ENCODE results near the gene RAB26.

Gene RAB26

GRCh38 chr16:2142942-2143877 lies 5.2 kb upstream of the RAB26 start:
- no peak for DNase-seq (ENCODE audit: low spot score)

DNA sequence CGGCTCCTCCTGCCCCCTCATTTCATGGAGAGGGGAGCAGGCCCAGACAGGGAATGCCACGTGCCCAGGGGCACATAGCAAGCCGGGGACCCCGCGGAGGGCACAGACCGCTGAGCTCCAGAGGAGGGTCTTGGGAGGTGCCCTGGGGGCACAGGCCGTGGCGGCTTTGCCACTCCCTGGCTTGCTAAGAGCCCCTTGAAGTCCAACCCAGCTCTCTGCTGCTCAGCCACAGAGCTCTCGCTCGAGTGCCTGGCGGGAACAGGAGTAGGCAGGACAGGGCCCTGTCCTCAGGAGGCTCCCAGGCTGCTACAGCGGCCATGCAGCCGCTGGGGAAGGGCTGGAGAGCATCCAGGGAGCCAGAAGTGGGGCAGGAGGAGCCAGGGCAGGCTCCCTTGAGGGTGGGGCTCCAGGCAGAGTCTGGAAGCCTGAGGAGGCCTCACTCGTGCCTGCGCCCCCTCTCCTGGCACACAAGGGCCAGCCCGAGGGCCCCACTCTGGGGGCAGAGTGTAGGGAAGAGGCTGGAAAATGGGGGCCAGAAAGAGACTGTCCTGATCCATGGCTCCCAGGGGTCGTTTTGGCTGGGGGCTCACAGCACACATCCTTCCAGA lies 4.4 kb upstream of the RAB26 start:
- no peak for DNase-seq (ENCODE audit: low spot score)

DNA sequence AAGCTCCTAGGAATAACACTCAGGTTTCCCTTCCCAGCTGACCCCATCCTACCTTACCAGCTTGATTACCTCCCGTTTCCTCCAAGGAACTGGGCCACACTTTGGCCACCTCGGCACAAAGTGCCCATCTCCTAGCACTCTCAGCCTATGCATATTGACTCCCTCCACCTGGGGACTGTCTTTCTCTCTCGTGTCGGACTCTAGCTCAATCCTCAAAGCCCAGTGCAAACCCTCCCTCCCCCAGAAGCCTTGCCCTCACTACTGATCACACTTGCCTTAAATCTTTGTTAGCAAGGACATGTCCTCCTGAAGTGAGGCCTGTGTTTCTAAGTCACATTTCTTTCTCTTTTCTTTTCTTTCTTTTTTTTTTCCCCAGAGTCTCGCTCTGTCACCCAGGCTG lies 2.6 kb upstream of the RAB26 start:
- no peak for DNase-seq (ENCODE audit: low spot score)

GRCh38 chr16:2147378-2147777 lies 1.0 kb upstream of the RAB26 start:
- DNase-seq (ENCODE audit: low spot score): no peak

- DNase-seq (ENCODE audit: low spot score): no peak
These were observed 547 bp downstream of the RAB26 start for GRCh38 chr16:2148714-2149629.

GRCh38 chr16:2149630-2150417 lies 1.4 kb downstream of the RAB26 start:
- DNase-seq (ENCODE audit: low spot score): peak; percentile 46

DNA sequence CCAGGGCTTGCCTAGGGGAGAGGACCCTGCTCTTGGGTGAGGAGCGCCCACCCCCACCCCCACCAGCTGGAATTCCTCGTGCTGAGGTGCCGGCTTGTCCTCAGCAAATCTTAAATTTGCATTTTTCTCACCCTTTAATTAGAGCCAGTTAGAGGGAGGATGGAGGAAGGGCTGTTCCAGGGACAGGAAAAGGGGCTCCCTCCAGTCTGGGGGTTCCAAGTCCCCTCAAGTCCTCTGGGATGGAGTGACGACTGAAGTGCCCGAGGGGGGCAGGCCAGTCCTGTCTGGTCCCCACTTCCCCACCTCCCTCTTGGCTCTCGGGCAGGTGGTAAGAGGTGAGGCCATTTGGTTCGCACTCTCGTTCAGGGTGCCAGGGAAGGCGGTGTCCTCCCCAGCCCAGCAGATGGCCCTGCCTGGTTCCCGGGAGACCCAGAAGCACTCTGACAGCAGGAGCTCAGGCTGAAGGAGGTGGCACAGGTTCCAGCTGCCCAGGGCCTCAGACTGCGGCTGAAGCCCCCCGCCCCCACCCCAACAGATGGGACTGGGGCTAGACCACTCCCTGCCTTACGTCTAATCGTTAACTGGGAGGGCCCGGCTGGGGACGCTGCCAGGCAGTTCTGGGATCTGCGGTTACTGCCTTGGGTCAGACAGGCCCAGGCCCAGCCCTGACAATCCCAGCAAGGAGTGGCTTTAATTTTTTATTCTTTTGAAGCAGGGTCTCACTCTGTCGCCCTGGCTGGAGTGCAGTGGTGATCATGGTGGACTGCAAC lies 2.2 kb downstream of the RAB26 start:
- no peak for DNase-seq (ENCODE audit: low spot score)

DNA sequence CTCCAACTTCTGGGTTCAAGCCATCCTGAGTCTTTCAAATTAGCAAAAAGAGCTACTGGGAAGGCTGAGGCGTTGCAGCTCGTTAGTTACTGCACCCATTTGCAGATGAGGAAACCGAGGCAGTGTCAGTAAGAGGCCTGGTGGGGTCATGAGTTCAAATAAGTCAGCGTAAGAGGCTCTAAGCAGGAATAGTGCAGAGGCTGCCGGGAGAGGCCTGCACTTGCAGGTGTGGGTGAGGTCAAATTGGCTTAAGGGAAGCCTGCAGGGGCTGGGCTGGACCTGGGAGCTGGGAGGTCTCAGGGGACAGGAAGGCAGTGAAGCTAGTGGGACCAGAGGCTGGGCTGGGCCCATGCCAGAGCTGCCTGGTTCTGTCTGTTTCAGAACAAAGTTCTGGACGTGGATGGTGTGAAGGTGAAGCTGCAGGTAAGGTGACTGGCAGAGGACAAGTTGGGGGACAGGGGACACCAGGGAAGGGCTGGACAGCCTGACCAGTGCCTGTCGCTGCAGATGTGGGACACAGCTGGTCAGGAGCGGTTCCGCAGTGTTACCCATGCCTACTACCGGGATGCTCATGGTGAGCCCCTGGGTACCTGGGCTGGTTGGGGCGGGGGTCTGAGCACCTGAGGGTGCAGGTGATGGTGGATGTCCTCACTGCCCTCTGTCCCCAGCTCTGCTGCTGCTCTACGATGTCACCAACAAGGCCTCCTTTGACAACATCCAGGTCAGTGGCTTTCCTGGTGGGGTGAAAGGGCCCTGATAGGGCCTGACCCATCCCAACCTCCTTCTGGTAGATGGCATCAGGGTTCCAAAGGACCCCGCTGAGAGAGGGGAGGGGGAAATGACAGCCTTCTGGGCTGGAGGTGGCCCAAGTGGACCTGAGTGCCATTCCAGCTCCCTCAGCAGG lies 3.0 kb downstream of the RAB26 start:
- no peak for DNase-seq (ENCODE audit: low spot score)

DNA sequence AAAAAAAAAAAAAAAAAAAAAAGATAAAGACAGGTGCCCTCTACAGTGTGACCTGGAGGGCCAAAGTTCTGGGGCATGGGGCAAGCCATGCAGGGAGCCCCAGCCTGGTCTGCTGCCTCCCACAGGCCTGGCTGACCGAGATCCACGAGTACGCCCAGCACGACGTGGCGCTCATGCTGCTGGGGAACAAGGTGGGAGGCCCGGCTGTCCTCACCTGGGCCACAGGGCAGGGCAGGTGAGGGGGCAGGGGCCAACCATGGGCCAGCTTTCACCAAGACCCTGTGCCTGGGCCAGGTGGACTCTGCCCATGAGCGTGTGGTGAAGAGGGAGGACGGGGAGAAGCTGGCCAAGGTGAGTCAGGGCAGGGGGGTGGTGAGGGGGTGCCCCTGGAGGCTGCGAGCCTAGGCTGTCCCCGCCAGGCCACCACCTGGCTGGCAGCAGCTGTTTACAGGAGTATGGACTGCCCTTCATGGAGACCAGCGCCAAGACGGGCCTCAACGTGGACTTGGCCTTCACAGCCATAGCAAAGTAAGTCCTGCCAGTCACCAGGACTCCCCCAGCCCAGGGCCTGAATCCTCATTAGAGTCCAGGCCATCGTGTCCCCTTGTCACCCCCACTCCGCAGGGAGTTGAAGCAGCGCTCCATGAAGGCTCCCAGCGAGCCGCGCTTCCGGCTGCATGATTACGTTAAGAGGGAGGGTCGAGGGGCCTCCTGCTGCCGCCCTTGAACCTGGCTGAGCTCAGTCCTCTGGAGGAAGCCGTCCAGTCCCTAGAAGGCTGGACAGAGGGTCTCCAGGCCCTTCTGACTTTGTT lies 4.5 kb downstream of the RAB26 start:
- no peak for DNase-seq (ENCODE audit: low spot score)

DNA sequence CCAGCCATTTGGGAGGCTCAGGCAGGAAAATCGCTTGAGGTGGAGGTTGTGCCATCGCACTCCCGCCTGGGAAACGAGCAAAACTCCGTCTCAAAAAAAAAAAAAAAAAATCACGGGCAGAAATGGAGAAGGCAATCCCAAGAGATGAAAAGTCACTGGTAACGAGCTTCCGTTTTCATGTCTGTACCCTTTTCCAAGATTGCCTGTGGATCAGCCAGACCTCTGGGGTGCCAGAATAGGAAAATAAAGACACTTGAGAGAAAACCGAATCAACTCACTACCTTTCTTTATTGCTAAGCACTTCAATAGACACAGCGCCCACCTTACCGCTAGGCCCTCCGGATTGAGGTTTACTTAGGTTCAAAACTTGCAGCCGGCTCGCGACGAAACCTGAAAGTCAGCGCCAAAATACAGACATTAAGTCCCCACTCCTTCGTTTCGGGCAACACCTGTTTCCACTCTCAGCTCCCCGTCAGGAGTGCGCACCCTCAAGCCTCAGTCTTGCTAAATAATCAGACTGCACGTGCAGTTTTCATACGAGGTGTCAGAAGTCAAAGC lies 6.2 kb downstream of the RAB26 start:
- no peak for DNase-seq (ENCODE audit: low spot score)

DNA sequence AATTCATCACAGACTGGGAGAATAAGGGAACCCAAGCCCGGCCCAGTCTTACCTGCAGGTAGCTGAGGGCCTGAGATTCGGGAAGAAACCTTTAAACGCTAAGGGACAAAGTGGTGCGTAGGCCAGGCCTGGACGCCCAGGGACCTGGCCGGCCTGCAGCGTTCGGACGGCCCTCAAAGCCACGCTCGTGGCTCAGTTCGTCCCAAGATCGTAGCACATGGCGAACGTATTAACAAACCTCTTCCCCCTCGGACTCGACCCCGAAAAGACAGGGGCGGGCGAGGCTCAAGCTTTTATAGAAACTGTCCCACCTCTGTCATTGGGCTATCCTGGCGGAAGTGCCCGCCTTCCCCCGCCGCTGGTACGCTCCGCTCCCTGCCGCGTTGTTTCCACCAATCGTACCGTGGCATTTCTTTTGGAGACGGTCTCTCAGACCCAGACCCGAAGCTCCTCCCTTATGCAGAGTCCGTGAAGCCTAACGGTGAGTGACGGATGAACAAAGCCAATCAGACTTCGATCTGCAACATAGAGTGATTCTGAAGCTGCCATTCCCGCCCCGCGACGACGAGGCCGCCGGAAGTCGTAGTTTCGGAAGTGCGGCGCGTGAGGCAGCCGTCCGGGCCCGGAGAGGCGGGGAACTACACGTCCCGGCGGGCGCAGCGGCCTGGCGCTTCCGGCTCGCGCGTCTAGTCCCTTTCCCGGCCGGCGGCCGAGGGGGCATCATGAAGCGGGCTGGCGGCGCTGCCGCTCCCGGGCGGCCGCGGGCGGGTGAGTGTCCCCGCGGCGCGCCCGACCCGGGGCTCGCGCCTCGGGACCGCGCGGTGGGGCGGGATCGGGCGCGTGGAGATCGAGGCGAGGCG lies 6.9 kb downstream of the RAB26 start, which contains the start of gene TRAF7:
Gene TRAF7, plus strand, starts transcription at position 692 of the 860 bp plus-strand sequence. CDS start 8,139 bp downstream, outside the sequence.
- DNase-seq (ENCODE audit: low spot score): peak; percentile 98

DNA sequence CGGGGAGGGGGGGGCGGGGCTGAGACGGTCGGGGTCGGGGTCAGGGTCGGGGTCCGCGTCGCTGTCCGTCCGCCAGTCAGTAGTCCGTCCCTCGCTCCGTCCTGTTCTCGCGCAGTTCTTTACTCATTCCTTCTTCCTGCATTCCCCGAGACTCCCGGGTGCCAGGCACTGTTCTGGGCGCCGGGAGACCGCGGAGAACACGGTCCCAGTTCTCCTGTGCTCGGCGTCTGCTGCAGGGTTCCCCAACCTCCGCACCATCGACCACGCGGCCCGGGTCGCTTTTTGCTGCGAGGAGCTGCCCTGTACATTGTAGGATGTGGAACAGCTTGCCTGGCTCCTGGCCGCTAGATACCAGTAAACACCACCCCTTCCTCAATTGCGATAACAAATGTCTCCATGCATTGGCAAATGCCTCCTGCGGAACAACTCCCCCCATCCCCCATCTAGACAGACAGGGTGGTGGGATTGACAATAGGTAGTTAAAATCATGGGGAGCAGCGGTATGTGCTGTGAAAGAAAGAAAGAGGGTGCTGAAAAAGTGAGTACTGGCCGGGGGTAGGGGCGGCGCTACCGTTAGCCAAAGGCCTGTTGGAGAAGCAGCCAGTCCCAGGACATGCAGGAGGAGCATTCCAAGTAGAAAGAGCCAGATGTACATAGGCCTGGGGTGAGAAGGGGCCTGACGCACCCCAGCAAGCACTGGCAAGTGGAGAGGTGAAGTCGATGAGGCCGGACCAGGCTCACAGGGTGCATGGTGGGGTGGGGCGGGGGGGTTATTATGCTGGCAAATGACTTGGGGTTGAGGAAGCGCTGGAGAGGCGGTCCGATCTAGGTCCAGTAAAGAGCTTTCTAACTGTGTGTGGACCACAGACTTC lies 7.8 kb downstream of the RAB26 start:
- no peak for DNase-seq (ENCODE audit: low spot score)

- DNase-seq (ENCODE audit: low spot score): no peak
These were observed 8.4 kb downstream of the RAB26 start for GRCh38 chr16:2156849-2157224.

- DNase-seq (ENCODE audit: low spot score): peak; percentile 85
These were observed 9.2 kb downstream of the RAB26 start for GRCh38 chr16:2157480-2158261.

GRCh38 chr16:2158262-2158638 lies 9.8 kb downstream of the RAB26 start:
- no peak for DNase-seq (ENCODE audit: low spot score)
